IPS-NIHi7 (cell line): ENCODE data around the gene CDK8.
"Not testable (repeated sequence)": the region's sequence is repeated elsewhere in the genome, so short reads cannot be mapped to it uniquely, and the experiment has no call there.

Experiments used
- DNase-seq: peaks from one replicate; pipeline ENCODE4 v3.0.0; 2012; ENCODE audit warnings: mixed read lengths; ENCODE audit errors: extremely low spot score

Gene CDK8

GRCh38 chr13:26253262-26253786 is 605 bp upstream of the CDK8 start:
- DNase-seq = no peak

- peak; percentile 57 for DNase-seq
These were observed 718 bp downstream of the CDK8 start for GRCh38 chr13:26254583-26255111.

- no peak for DNase-seq
These were observed 1.2 kb downstream of the CDK8 start for GRCh38 chr13:26255115-26255514.

GRCh38 chr13:26255691-26256277 is 1.9 kb downstream of the CDK8 start:
- no peak for DNase-seq

GRCh38 chr13:26257049-26257448 is 3.1 kb downstream of the CDK8 start:
- DNase-seq = no peak

GRCh38 chr13:26259634-26260033 is 5.7 kb downstream of the CDK8 start:
- no peak for DNase-seq

GRCh38 chr13:26262156-26262555 is 8.2 kb downstream of the CDK8 start:
- DNase-seq = no peak

- no peak for DNase-seq
These were observed 12.4 kb downstream of the CDK8 start for GRCh38 chr13:26266311-26266710.

- DNase-seq = no peak
These were observed 16.8 kb downstream of the CDK8 start for GRCh38 chr13:26270707-26271106.

- DNase-seq = no peak
These were observed 18.7 kb downstream of the CDK8 start for GRCh38 chr13:26272621-26273020.

GRCh38 chr13:26280295-26280694 is 26.4 kb downstream of the CDK8 start:
- DNase-seq = no peak

GRCh38 chr13:26280822-26281221 is 26.9 kb downstream of the CDK8 start:
- no peak for DNase-seq

- not testable (repeated sequence) for DNase-seq
These were observed 32.0 kb downstream of the CDK8 start for GRCh38 chr13:26285911-26286310.

- DNase-seq = not testable (repeated sequence)
These were observed 34.9 kb downstream of the CDK8 start for GRCh38 chr13:26288838-26289237.

GRCh38 chr13:26295812-26296211 is 41.9 kb downstream of the CDK8 start:
- no peak for DNase-seq

- DNase-seq = no peak
These were observed 45.3 kb downstream of the CDK8 start for GRCh38 chr13:26299168-26299750.

- DNase-seq = no peak
These were observed 46.2 kb downstream of the CDK8 start for GRCh38 chr13:26300140-26300539.

GRCh38 chr13:26305676-26306075 is 51.7 kb downstream of the CDK8 start:
- no peak for DNase-seq

- DNase-seq = no peak
These were observed 53.8 kb downstream of the CDK8 start for GRCh38 chr13:26307701-26308100.

- DNase-seq = no peak
These were observed 54.3 kb downstream of the CDK8 start for GRCh38 chr13:26308250-26308649.

- DNase-seq = no peak
These were observed 54.9 kb downstream of the CDK8 start for GRCh38 chr13:26308836-26309235.

GRCh38 chr13:26310003-26310402 is 56.1 kb downstream of the CDK8 start:
- no peak for DNase-seq

- no peak for DNase-seq
These were observed 56.5 kb downstream of the CDK8 start for GRCh38 chr13:26310470-26310869.
